GM12892 (cell line): ENCODE results near the gene TBC1D22A.

Experiments used
- POLR2A ChIP-seq: IDR thresholded peaks from 2 replicates; pipeline ENCODE4 v1.6.1; 2011; ENCODE audit warnings: low read depth, low read length, control low read depth
- POLR2AphosphoS5 ChIP-seq: IDR thresholded peaks from 2 replicates; pipeline ENCODE4 v1.6.1; 2011; ENCODE audit warnings: low read depth, low read length, control low read depth

- TF ChIP-seq POLR2A (no peak), POLR2AphosphoS5 (no peak)
Measured at GRCh38 chr22:46781291-46781690, 18.8 kb downstream of the TBC1D22A start.
